BE2C (cell line): ENCODE measurements around the gene HIVEP3.
A peak's percentile ranks its signal among the peaks of the same experiment; 100 is the strongest.

Experiments
- DNase-seq: peaks from one replicate; pipeline ENCODE4 v3.0.0-alpha.2; 2020
- H3K27me3 ChIP-seq: fragments of 250-450 bp; sonication (Bioruptor Pico); 2 replicates; pipeline ENCODE4 v1.5.1; 2020; ENCODE audit warnings: mild to moderate bottlenecking
- H3K36me3 ChIP-seq: fragments of 250-450 bp; sonication (Bioruptor Pico); 2 replicates; pipeline ENCODE4 v1.5.1; 2020; ENCODE audit warnings: mild to moderate bottlenecking
- H3K4me1 ChIP-seq: fragments of 250-450 bp; sonication (Bioruptor Pico); 2 replicates; pipeline ENCODE4 v1.5.1; 2020
- H3K4me3 ChIP-seq: 2 replicates; pipeline ENCODE4 v1.5.1; 2011; ENCODE audit warnings: low read depth, low read length
- H3K9me3 ChIP-seq: fragments of 250-450 bp; sonication (Bioruptor Pico); 2 replicates; pipeline ENCODE4 v1.5.1; 2020
- CTCF ChIP-seq: IDR thresholded peaks from 2 replicates; pipeline ENCODE4 v1.5.1; 2012; ENCODE audit warnings: mild to moderate bottlenecking, low read depth, low read length

The HIVEP3 gene

GRCh38 chr1:41582351-41582750 lies 336.4 kb downstream of the HIVEP3 start:
- no peaks in the 10 kb centered on the region for H3K27me3 ChIP-seq
- H3K4me3 ChIP-seq: no peak overlapping the region
- no peaks in the 10 kb centered on the region for H3K36me3 ChIP-seq
- no peak for TF ChIP-seq CTCF
- no peaks in the 10 kb centered on the region for H3K9me3 ChIP-seq
- DNase-seq: no peak
- H3K4me1 ChIP-seq: no peaks in the 10 kb centered on the region

DNA sequence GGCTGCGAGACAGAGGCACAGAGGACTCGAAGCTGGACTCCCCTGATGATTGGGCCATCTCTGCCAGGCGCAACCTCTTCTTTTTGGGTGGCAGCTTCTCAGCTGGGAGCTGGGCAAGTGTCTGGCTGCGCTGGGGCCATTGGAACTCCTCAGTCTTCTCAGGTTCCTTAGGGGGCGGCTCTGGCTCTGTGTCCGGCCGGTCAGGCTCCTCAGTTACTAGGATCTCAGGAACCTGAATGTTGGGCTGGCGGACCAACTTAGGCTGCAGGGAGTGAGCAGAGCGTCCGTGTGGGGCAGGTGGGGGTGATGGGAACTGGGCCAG lies 336.8 kb downstream of the HIVEP3 start:
- no peak for TF ChIP-seq CTCF
- DNase-seq: no peak
- Histone ChIP-seq H3K27me3 (no peaks in the 10 kb centered on the region), H3K4me1 (no peaks in the 10 kb centered on the region), H3K36me3 (no peaks in the 10 kb centered on the region), H3K9me3 (no peaks in the 10 kb centered on the region), H3K4me3 (no peak overlapping the region)

DNA sequence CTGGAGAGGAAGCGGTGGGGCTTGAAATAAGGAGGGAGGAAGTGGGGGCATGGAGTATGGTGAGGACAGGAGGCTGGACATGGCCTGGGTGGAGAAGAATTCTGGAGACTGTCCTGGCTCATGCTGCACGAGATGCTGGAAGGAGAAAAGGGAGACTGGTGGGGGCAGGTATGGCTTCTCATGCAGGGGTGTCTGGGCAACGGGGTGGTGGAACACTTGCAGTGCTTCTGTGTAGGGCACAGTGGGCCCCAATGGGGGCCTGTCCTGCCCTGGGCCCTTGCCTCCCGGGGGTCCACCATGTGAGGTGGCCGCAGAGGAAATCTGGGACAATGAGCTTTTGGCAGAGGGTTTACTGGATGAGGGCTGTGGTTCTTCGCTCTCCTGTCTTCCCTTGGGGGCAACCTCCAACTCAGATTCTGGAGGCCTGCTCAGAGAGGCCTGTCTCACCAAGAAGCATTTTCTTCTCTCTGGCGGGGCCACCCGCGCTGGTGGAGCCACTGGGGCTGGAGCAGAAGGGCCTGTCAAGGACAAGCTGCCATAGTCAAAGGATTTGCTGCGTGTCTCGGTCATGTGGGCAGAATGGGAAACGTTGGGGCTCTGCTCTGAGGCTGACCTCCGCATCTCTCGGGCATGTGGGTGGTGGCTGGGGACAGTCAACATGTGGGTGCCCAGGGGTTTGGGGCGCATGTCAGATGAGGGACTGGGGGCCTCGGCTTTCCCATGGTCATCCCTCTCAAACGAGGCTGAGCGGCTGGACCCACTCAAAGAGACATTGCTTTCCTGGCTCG lies 337.3 kb downstream of the HIVEP3 start:
- Histone ChIP-seq H3K9me3 (no peaks in the 10 kb centered on the region), H3K36me3 (no peaks in the 10 kb centered on the region), H3K4me1 (no peaks in the 10 kb centered on the region), H3K4me3 (no peak overlapping the region), H3K27me3 (no peaks in the 10 kb centered on the region)
- no peak for DNase-seq
- no peak for TF ChIP-seq CTCF

- no peaks in the 10 kb centered on the region for H3K36me3 ChIP-seq
Observed at GRCh38 chr1:41580520-41581172, 338.1 kb downstream of the HIVEP3 start.

GRCh38 chr1:41580021-41580420 lies 338.7 kb downstream of the HIVEP3 start:
- Histone ChIP-seq H3K27me3 (no peaks in the 10 kb centered on the region), H3K9me3 (no peaks in the 10 kb centered on the region), H3K36me3 (no peaks in the 10 kb centered on the region), H3K4me3 (no peak overlapping the region), H3K4me1 (no peaks in the 10 kb centered on the region)
- no peak for DNase-seq
- TF ChIP-seq CTCF: no peak

More at GRCh38 chr1:41580520-41581172, 338.1 kb downstream of the HIVEP3 start:
- TF ChIP-seq CTCF: no peak
- no peak for DNase-seq
- no peak overlapping the region for H3K4me3 ChIP-seq
- no peaks in the 10 kb centered on the region for H3K4me1 ChIP-seq
- no peaks in the 10 kb centered on the region for H3K27me3 ChIP-seq
- no peaks in the 10 kb centered on the region for H3K9me3 ChIP-seq

DNA sequence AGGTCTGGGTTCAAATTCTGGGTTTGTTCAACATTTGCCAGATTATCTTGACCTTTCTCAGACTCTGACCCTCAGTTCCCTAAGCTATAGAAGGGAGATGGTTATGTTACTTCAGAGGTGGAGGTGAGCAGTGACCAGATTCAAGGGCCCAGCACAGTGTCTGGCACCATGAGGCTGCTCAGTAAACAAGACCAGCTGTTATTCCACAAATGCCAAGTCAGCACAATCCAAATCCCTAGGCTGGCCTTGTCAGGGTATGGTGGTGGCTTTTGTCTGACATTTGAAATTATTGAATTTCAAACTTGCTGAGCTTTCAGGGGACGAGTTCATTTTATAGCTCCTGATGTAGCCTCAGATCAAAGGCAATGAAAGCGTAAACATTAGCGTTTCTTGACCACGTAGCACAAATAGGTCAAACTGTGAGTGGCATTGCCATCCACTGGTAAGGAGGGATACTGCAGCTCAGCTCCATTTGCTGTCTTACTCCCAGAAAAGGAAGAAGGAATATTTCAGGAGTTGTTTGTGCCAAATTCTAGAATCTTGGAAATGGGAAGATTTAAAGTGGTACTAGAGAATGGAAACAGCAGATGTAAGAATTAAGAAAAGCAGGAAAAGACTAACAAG lies 339.9 kb downstream of the HIVEP3 start:
- Histone ChIP-seq H3K9me3 (no peaks in the 10 kb centered on the region), H3K36me3 (no peaks in the 10 kb centered on the region), H3K4me1 (no peaks in the 10 kb centered on the region), H3K4me3 (no peak overlapping the region), H3K27me3 (no peaks in the 10 kb centered on the region)
- DNase-seq: no peak
- peak; percentile 39 for TF ChIP-seq CTCF
